GM18520 (cell line): ENCODE measurements around the gene EPG5.
"Not testable (repeated sequence)": the region's sequence is repeated elsewhere in the genome, so short reads cannot be mapped to it uniquely, and the experiment has no call there.

Source experiments
- ATAC-seq: cut with Tn5 transposase; IDR thresholded peaks from one replicate; pipeline ENCODE4 v1.9.1; 2021; ENCODE audit not compliant: unreplicated experiment

Gene EPG5

GRCh38 chr18:45874491-45875184 lies 92.5 kb downstream of the EPG5 start:
- peak; percentile 88 for ATAC-seq

- no peak for ATAC-seq
Measured at GRCh38 chr18:45871431-45872084, 95.6 kb downstream of the EPG5 start.

GRCh38 chr18:45870419-45870818 lies 96.7 kb downstream of the EPG5 start:
- ATAC-seq: no peak

- no peak for ATAC-seq
Measured at GRCh38 chr18:45865466-45865865, 101.7 kb downstream of the EPG5 start.

- no peak for ATAC-seq
Measured at GRCh38 chr18:45864081-45864480, 103.0 kb downstream of the EPG5 start.

- ATAC-seq: no peak
Measured at GRCh38 chr18:45863469-45863868, 103.7 kb downstream of the EPG5 start.

GRCh38 chr18:45861926-45862325 lies 105.2 kb downstream of the EPG5 start:
- no peak for ATAC-seq

GRCh38 chr18:45860971-45861370 lies 106.2 kb downstream of the EPG5 start:
- ATAC-seq: no peak

GRCh38 chr18:45860492-45860891 lies 106.6 kb downstream of the EPG5 start:
- no peak for ATAC-seq

GRCh38 chr18:45859334-45859733 lies 107.8 kb downstream of the EPG5 start:
- ATAC-seq: no peak

- ATAC-seq: no peak
Measured at GRCh38 chr18:45856531-45856930, 110.6 kb downstream of the EPG5 start.

GRCh38 chr18:45854036-45854586 lies 113.0 kb downstream of the EPG5 start:
- no peak for ATAC-seq

GRCh38 chr18:45852631-45853030 lies 114.5 kb downstream of the EPG5 start:
- no peak for ATAC-seq

GRCh38 chr18:45851161-45851925 lies 115.8 kb downstream of the EPG5 start:
- no peak for ATAC-seq

GRCh38 chr18:45850021-45850420 lies 117.1 kb downstream of the EPG5 start:
- ATAC-seq: no peak

GRCh38 chr18:45849529-45849928 lies 117.6 kb downstream of the EPG5 start:
- no peak for ATAC-seq

- not testable (repeated sequence) for ATAC-seq
Measured at GRCh38 chr18:45848643-45849042, 118.5 kb downstream of the EPG5 start.

GRCh38 chr18:45847119-45847518 lies 120.0 kb downstream of the EPG5 start:
- no peak for ATAC-seq

GRCh38 chr18:45845410-45845809 lies 121.7 kb downstream of the EPG5 start:
- ATAC-seq: no peak

- ATAC-seq: no peak
Measured at GRCh38 chr18:45844938-45845337, 122.2 kb downstream of the EPG5 start.

- ATAC-seq: no peak
Measured at GRCh38 chr18:45843019-45843418, 124.1 kb downstream of the EPG5 start.
